Myometrial cell (primary cell): Measurements from ENCODE around the gene LBX1. TPM values are rescaled to one million over a fixed set of nuclear protein-coding genes. Genes with fewer than 3 reads are reported as not detected.

Experiments used
- total RNA-seq: library from RNA; depleted of rRNA; stranded (reverse); fragments of >200 nt; gene quantifications from 2 replicates; pipeline ENCODE4 v1.2.3, GENCODE V29; 2015

LBX1 gene, protein sequence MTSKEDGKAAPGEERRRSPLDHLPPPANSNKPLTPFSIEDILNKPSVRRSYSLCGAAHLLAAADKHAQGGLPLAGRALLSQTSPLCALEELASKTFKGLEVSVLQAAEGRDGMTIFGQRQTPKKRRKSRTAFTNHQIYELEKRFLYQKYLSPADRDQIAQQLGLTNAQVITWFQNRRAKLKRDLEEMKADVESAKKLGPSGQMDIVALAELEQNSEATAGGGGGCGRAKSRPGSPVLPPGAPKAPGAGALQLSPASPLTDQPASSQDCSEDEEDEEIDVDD
- total RNA-seq = not detected in 2 replicates

DNA sequence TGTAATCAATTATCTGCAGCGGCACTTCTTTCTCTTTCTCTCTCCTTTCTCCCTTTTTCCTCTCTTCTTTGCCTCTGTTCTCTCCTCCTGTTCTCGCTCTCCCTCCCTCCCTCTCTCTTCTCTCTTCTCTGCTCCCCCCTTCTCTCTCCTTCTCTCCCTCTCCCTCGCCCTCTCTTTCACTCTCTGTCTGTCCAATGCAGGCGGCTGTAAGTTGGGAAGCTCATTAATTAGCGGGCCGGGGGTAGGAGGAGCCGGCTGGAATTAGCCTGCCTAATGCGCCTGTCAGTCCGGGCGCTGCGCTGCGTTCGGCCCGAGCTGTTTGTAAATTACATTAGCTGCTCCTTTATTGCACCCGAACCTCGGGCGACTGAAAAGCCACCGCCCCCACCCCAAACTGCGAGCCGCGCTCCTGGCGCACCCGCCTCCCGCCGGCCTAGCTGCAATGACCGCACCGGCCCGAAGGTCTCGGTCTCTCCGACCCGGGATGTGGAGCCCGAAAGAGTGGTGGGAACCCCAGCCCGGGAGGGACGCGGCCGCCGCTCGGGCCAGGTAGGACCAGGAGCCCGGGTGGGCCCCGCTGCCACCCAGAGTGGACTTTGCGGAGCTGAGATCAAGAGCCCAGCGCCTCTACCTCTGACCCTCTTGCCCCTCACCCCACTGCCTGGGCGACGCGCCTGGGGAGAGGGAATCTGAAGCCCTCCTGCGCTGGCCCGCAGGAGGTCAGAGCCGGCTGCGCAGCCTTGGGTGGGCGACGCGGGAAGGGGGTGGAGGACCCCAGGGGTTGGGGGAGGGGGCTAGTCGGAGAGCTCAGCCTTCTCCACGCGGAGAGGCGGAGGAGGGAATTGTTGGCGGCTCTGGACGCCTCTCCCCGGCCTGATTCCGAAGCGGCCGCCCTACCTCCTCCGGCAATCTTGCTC, at the start of gene LBX1:
Gene LBX1, minus strand, starts transcription at position 198 of the 917 bp plus-strand sequence. CDS start 648 bp downstream, outside the sequence.

Other genes with a start within 250 kb of the LBX1 start
- 119 and 129 TPM in 2 replicates for gene MRPL43, start 242.0 kb downstream of the LBX1 start, total RNA-seq
- 1.7 and 3.7 TPM in 2 replicates for gene TWNK, start 241.9 kb downstream of the LBX1 start, total RNA-seq
- 81.7 and 109 TPM in 2 replicates for gene LZTS2, start 229.7 kb downstream of the LBX1 start, total RNA-seq
- gene PDZD7, start 198.3 kb downstream of the LBX1 start, total RNA-seq = 1.4 and 2.6 TPM in 2 replicates
- gene SFXN3, start 198.2 kb downstream of the LBX1 start, total RNA-seq = 48.7 and 61.7 TPM in 2 replicates
- 9.4 and 9.8 TPM in 2 replicates for gene KAZALD1, start 167.5 kb downstream of the LBX1 start, total RNA-seq
- not detected in 2 replicates for gene TLX1, start 98.2 kb downstream of the LBX1 start, total RNA-seq
- gene BTRC, start 124.7 kb upstream of the LBX1 start, total RNA-seq = 8.6 and 9.0 TPM in 2 replicates